Measurements from ENCODE around the gene P2RY6. TPM values are rescaled to one million over a fixed set of nuclear protein-coding genes. Genes with fewer than 3 reads are reported as not detected.

P2RY6 gene
- polyA plus RNA-seq, 1 donor (not counting 4 experiments of a cell fraction or from before 2014, with no cell fraction given), result 0.04 TPM

DNA sequence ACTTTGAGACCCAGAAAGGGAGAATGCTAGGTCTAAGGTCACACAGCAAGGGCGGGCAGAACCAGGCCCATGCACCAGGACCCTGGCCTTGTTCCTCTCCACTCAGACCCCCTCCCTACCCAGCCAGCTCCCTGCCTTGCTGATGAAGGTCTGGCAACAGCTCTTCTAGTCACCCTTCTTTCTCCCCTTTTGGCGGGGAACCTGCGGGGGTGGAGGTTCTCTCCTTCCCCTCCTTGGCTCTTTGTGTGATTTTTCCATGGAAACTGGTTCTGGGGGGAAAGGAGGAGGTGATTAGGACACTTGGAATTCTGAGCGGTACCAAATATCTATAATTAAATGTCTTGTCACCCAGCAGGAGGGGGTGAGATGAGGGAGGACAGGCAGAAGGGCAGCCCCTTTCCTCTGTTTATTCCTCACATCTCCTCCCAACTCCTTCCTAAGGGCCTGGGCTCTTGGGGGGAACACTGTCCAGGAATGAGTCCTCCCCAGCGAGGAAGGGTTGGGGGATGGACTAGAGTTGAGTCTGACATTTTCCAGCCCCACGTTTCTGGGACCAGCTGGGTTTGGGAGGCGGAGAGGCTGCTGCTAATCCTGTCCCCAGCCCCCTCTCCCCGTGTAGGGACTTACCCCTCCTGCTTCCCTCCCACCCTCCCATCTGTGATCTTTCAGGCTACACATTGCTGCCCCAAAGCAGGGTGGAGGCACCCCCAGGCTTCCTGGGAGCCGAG is 43.3 kb downstream of the P2RY6 start:
- no peak overlapping the region for H3K27ac ChIP-seq (ENCODE audit: control insufficient read depth, insufficient read depth, low read length)
- no peaks in the 10 kb centered on the region for H3K9me1 ChIP-seq (ENCODE audit: control insufficient read depth, extremely low read depth, insufficient read depth, low read length)
- H2AFZ ChIP-seq (ENCODE audit: control insufficient read depth, low read length), result no peak overlapping the region
- no peak overlapping the region for H3K4me2 ChIP-seq (ENCODE audit: control insufficient read depth, extremely low read depth, insufficient read depth, low read depth, low read length)
- no peaks in the 10 kb centered on the region for H4K20me1 ChIP-seq (ENCODE audit: control insufficient read depth, extremely low read depth, insufficient read depth, low read length)
- no peak for DNase-seq (ENCODE audit: low read depth, low spot score)
- no peak for FAIRE-seq
- no peaks in the 10 kb centered on the region for H3K27me3 ChIP-seq (ENCODE audit: control insufficient read depth, extremely low read depth, insufficient read depth, low read length)
- peaks cover 1% of the 10 kb centered on the region for H3K79me2 ChIP-seq (ENCODE audit: control insufficient read depth, insufficient read depth, low read length)
- H3K9me3 ChIP-seq (ENCODE audit: control insufficient read depth, low read depth, low read length), result no peaks in the 10 kb centered on the region
- TF ChIP-seq, protein P1, sequence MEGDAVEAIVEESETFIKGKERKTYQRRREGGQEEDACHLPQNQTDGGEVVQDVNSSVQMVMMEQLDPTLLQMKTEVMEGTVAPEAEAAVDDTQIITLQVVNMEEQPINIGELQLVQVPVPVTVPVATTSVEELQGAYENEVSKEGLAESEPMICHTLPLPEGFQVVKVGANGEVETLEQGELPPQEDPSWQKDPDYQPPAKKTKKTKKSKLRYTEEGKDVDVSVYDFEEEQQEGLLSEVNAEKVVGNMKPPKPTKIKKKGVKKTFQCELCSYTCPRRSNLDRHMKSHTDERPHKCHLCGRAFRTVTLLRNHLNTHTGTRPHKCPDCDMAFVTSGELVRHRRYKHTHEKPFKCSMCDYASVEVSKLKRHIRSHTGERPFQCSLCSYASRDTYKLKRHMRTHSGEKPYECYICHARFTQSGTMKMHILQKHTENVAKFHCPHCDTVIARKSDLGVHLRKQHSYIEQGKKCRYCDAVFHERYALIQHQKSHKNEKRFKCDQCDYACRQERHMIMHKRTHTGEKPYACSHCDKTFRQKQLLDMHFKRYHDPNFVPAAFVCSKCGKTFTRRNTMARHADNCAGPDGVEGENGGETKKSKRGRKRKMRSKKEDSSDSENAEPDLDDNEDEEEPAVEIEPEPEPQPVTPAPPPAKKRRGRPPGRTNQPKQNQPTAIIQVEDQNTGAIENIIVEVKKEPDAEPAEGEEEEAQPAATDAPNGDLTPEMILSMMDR (optimal IDR thresholded peaks at IDR 0.05 in 1 of 3, IDR thresholded peaks at IDR 0.05 in 1 of 3, conservative IDR thresholded peaks at IDR 0.05 in 1 of 3; ENCODE audit: extremely low read depth in 1 of 3, insufficient read depth in 2 of 3, low read length in 3 of 3), result no peak
- TF ChIP-seq EZH2 (IDR thresholded peaks at IDR 0.05; ENCODE audit: low read length), result no peak
- no peak overlapping the region for H3K9ac ChIP-seq (ENCODE audit: control insufficient read depth, extremely low read depth, insufficient read depth, low read length)
- H3K4me1 ChIP-seq (ENCODE audit: control insufficient read depth, extremely low read depth, insufficient read depth, low read length), result peaks cover 8% of the 10 kb centered on the region
- H3K36me3 ChIP-seq (ENCODE audit: control insufficient read depth in 2 of 2, extremely low read depth in 1 of 2, insufficient read depth in 2 of 2, low read length in 2 of 2), result peaks cover 0 to 3% of the 10 kb centered on the region in 2 experiments
- no peak overlapping the region for H3K4me3 ChIP-seq (ENCODE audit: control insufficient read depth in 2 of 3, extremely low read depth in 1 of 3, insufficient read depth in 2 of 3, low read depth in 1 of 3, low read length in 3 of 3)
- dilution Hi-C loops (cut with MboI; ENCODE audit: extremely low pct_ligation_motif_present, low sequenced_read_pairs), result no loop called here

DNA sequence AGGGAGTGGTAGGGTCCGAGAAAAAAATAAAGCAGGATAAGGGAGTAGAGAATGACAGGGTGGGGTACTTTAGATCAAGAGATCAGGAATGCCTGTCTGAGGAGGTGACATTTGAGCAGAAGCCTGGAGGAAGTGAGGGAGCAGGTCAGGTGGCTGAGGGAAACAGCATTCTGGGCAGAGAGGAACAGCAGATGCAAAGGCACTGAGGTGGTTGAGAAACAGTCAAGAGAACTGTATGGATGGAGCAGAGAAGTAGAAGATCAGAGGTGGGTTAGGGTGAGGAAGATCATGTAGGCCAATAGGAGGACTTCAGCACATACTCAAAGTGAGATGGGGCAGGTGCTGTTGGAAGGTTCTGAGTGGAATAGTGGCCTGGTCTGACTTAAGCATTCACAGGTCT is 44.3 kb downstream of the P2RY6 start:
- peaks cover 0 to 3% of the 10 kb centered on the region in 2 experiments for H3K36me3 ChIP-seq (ENCODE audit: control insufficient read depth in 2 of 2, extremely low read depth in 1 of 2, insufficient read depth in 2 of 2, low read length in 2 of 2)
- peaks cover 8% of the 10 kb centered on the region for H3K4me1 ChIP-seq (ENCODE audit: control insufficient read depth, extremely low read depth, insufficient read depth, low read length)
- no peak overlapping the region for H3K27ac ChIP-seq (ENCODE audit: control insufficient read depth, insufficient read depth, low read length)
- TF ChIP-seq EZH2 (IDR thresholded peaks at IDR 0.05; ENCODE audit: low read length), result no peak
- TF ChIP-seq, protein P1 (optimal IDR thresholded peaks at IDR 0.05 in 1 of 3, IDR thresholded peaks at IDR 0.05 in 1 of 3, conservative IDR thresholded peaks at IDR 0.05 in 1 of 3; ENCODE audit: extremely low read depth in 1 of 3, insufficient read depth in 2 of 3, low read length in 3 of 3), result no peak
- H3K9ac ChIP-seq (ENCODE audit: control insufficient read depth, extremely low read depth, insufficient read depth, low read length), result no peak overlapping the region
- H3K9me1 ChIP-seq (ENCODE audit: control insufficient read depth, extremely low read depth, insufficient read depth, low read length), result no peaks in the 10 kb centered on the region
- no peaks in the 10 kb centered on the region for H4K20me1 ChIP-seq (ENCODE audit: control insufficient read depth, extremely low read depth, insufficient read depth, low read length)
- no peak for FAIRE-seq
- H3K4me2 ChIP-seq (ENCODE audit: control insufficient read depth, extremely low read depth, insufficient read depth, low read depth, low read length), result no peak overlapping the region
- H3K9me3 ChIP-seq (ENCODE audit: control insufficient read depth, low read depth, low read length), result no peaks in the 10 kb centered on the region
- no peaks in the 10 kb centered on the region for H3K79me2 ChIP-seq (ENCODE audit: control insufficient read depth, insufficient read depth, low read length)
- H2AFZ ChIP-seq (ENCODE audit: control insufficient read depth, low read length), result no peak overlapping the region
- DNase-seq (ENCODE audit: low read depth, low spot score), result no peak
- dilution Hi-C loops (cut with MboI; ENCODE audit: extremely low pct_ligation_motif_present, low sequenced_read_pairs), result no loop called here
- H3K27me3 ChIP-seq (ENCODE audit: control insufficient read depth, extremely low read depth, insufficient read depth, low read length), result no peaks in the 10 kb centered on the region
- no peak overlapping the region for H3K4me3 ChIP-seq (ENCODE audit: control insufficient read depth in 2 of 3, extremely low read depth in 1 of 3, insufficient read depth in 2 of 3, low read depth in 1 of 3, low read length in 3 of 3)

Measured in keratinocyte (primary cell).